ENCODE results near the gene NFATC2. TPM values are rescaled to one million over a fixed set of nuclear protein-coding genes. Genes with fewer than 3 reads are reported as not detected.
A peak's percentile ranks its signal among the peaks of the same experiment; 100 is the strongest.

The NFATC2 gene
- total RNA-seq, 1 experiment from 2014 or later, result 6.3 TPM

DNA sequence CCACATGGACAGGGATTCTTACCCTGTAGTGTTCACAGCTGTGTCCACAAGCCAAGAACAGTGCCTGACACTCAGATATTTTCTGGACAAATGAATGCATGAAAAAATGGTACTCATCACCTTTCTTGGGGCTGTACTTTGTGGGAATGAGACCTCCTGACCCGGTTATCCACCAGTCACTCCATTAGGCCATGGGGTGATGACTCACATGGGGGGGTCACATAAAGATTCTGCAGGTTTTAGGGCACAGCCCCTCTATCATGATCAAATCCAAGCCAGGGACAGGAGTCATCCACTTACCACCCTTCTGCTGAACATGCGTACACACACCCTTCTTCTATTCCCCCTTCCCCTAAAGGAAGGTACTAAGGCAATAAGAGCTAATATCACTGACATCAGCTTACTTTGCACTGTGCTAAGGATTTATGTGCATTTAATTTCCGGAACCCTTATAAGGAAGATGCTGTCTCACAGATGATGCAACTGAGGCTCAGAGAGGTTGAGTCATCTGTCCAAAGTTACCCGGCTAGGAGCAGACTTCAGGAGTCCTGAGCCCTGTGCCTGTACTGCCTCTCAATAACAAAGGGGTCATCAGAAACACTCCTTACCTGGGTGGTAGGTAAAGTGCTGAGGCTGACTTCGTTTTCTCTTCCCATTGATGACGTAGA lies 107.8 kb downstream of the NFATC2 start:
- Histone ChIP-seq H3K9me2 (ENCODE audit: insufficient read depth) (no peaks in the 10 kb centered on the region), H3F3A (ENCODE audit: insufficient read depth, low read depth) (peaks cover 17% of the 10 kb centered on the region; the same call in 1 of the 2 replicates), H3K4me2 (peak overlapping the region; percentile 47), H3K4me1 (replicated peaks; ENCODE audit: insufficient read depth) (peaks cover 23% of the 10 kb centered on the region), H2AFZ (no peak overlapping the region), H4K20me1 (ENCODE audit: insufficient read depth) (no peaks in the 10 kb centered on the region), H3K79me2 (ENCODE audit: low read depth) (no peaks in the 10 kb centered on the region), H3K27me3 (ENCODE audit: insufficient read depth, low read depth) (no peaks in the 10 kb centered on the region), H3K4me3 (no peak overlapping the region), H3K27ac (peak overlapping the region; percentile 78), H3K36me3 (ENCODE audit: low read depth) (no peaks in the 10 kb centered on the region), H3K9me3 (ENCODE audit: insufficient read depth, low read depth) (no peaks in the 10 kb centered on the region)
- intact Hi-C loops (cut with micrococcal nuclease; ENCODE audit: unreplicated experiment), result no loop called here
- peak in 1 of 2 experiments; percentile 83 for DNase-seq
- BruUV-seq (replicated peaks), result no TSS peak
- ChIA-PET CTCF (no interaction called here), POLR2A (ENCODE audit: unreplicated experiment) (no interaction called here)
- TF ChIP-seq, protein P1, sequence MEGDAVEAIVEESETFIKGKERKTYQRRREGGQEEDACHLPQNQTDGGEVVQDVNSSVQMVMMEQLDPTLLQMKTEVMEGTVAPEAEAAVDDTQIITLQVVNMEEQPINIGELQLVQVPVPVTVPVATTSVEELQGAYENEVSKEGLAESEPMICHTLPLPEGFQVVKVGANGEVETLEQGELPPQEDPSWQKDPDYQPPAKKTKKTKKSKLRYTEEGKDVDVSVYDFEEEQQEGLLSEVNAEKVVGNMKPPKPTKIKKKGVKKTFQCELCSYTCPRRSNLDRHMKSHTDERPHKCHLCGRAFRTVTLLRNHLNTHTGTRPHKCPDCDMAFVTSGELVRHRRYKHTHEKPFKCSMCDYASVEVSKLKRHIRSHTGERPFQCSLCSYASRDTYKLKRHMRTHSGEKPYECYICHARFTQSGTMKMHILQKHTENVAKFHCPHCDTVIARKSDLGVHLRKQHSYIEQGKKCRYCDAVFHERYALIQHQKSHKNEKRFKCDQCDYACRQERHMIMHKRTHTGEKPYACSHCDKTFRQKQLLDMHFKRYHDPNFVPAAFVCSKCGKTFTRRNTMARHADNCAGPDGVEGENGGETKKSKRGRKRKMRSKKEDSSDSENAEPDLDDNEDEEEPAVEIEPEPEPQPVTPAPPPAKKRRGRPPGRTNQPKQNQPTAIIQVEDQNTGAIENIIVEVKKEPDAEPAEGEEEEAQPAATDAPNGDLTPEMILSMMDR (conservative IDR thresholded peaks at IDR 0.05), result no peak
- TF ChIP-seq EZH2 (IDR thresholded peaks at IDR 0.05; ENCODE audit: low read depth), result no peak

DNA sequence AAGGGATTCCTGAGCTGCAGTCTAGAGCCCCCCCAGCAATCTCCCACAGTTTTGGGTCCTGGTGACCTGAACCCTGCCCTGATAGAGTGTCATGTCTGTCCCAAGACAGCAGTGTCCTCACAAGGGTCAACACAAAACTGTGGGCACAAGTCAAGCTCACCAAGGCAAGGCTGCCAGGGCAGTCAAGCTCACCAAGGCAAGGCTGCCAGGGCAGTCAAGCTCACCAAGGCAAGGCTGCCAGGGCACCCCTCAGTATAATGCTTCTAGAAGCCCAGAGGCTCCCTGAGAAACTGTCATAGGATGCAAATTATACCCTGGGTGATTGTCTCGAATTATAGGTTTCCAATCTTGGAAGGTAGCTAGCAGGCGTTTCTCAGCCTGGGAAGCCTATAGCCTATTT lies 108.5 kb downstream of the NFATC2 start:
- Histone ChIP-seq H3K4me2 (peak overlapping the region; percentile 47), H3K4me1 (replicated peaks; ENCODE audit: insufficient read depth) (peaks cover 23% of the 10 kb centered on the region), H3K9me2 (ENCODE audit: insufficient read depth) (no peaks in the 10 kb centered on the region), H3K79me2 (ENCODE audit: low read depth) (no peaks in the 10 kb centered on the region), H3K27ac (peak overlapping the region; percentile 78), H3F3A (ENCODE audit: insufficient read depth, low read depth) (peaks cover 17% of the 10 kb centered on the region; the same call in 1 of the 2 replicates), H2AFZ (no peak overlapping the region), H3K9me3 (ENCODE audit: insufficient read depth, low read depth) (no peaks in the 10 kb centered on the region), H4K20me1 (ENCODE audit: insufficient read depth) (no peaks in the 10 kb centered on the region), H3K4me3 (no peak overlapping the region), H3K27me3 (ENCODE audit: insufficient read depth, low read depth) (no peaks in the 10 kb centered on the region), H3K36me3 (ENCODE audit: low read depth) (no peaks in the 10 kb centered on the region)
- ChIA-PET CTCF (no interaction called here), POLR2A (ENCODE audit: unreplicated experiment) (no interaction called here)
- DNase-seq, result no peak
- no TSS peak for BruUV-seq (replicated peaks)
- no peak for TF ChIP-seq EZH2 (IDR thresholded peaks at IDR 0.05; ENCODE audit: low read depth)
- TF ChIP-seq, protein P1 (conservative IDR thresholded peaks at IDR 0.05), result no peak
- intact Hi-C loops (cut with micrococcal nuclease; ENCODE audit: unreplicated experiment), result no loop called here

DNA sequence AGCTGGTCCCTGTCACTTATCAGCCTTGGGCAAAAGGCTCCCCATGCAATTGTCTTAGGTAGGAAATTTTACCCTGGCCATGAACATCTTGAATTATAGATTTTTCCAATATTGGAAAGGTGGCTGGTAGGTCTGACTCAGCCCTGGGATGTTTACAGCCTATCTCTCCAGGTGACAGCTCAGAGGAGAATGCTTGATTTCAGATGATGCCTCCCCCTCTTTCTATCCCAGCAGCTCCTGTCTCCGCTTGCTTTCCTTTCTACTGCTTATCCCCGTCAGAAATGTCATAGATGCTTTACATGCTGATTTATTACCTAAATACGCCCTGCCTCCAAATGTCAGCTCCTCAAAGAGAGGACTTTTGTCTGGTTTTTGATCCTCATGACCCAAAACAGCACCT lies 109.6 kb downstream of the NFATC2 start:
- no peak for DNase-seq

More for the DNA sequence above, 109.6 kb downstream of the NFATC2 start:
- Histone ChIP-seq H3K4me2 (no peak overlapping the region), H3K4me3 (no peak overlapping the region), H2AFZ (no peak overlapping the region), H3K36me3 (ENCODE audit: low read depth) (no peaks in the 10 kb centered on the region), H3K9me3 (ENCODE audit: insufficient read depth, low read depth) (no peaks in the 10 kb centered on the region), H3K27me3 (ENCODE audit: insufficient read depth, low read depth) (no peaks in the 10 kb centered on the region), H3F3A (ENCODE audit: insufficient read depth, low read depth) (peaks cover 17% of the 10 kb centered on the region; the same call in 1 of the 2 replicates), H3K9me2 (ENCODE audit: insufficient read depth) (no peaks in the 10 kb centered on the region), H3K27ac (no peak overlapping the region), H3K4me1 (replicated peaks; ENCODE audit: insufficient read depth) (peaks cover 23% of the 10 kb centered on the region), H4K20me1 (ENCODE audit: insufficient read depth) (no peaks in the 10 kb centered on the region), H3K79me2 (ENCODE audit: low read depth) (no peaks in the 10 kb centered on the region)
- TF ChIP-seq EZH2 (IDR thresholded peaks at IDR 0.05; ENCODE audit: low read depth), result no peak
- TF ChIP-seq, protein P1 (conservative IDR thresholded peaks at IDR 0.05), result no peak
- ChIA-PET CTCF (no interaction called here), POLR2A (ENCODE audit: unreplicated experiment) (no interaction called here)
- BruUV-seq (replicated peaks), result no TSS peak
- intact Hi-C loops (cut with micrococcal nuclease; ENCODE audit: unreplicated experiment), result no loop called here

All from PC-9 (cell line).